ENCODE measurements around the gene PPP1R12C. TPM values are rescaled to one million over a fixed set of nuclear protein-coding genes. Genes with fewer than 3 reads are reported as not detected.

Gene PPP1R12C
- 33.6 and 40.1 TPM in 2 replicates for total RNA-seq

GRCh38 chr19:55116859-55117662 lies at the start of gene PPP1R12C:
Gene PPP1R12C, minus strand, starts transcription at chr19:55117637. Its CDS starts 94 bp downstream, at chr19:55117543.

GRCh38 chr19:55166530-55167268 lies 49.3 kb upstream of the PPP1R12C start, which contains the start of gene DNAAF3:
Gene DNAAF3, minus strand, starts transcription at chr19:55166613. Its CDS starts 200 bp downstream, at chr19:55166413.

GRCh38 chr19:55157064-55157908 lies 39.8 kb upstream of the PPP1R12C start, which contains the start of gene TNNI3:
Gene TNNI3, minus strand, starts transcription at chr19:55157732. Its CDS starts 143 bp downstream, at chr19:55157589.

GRCh38 chr19:55149078-55150003 lies 31.9 kb upstream of the PPP1R12C start, which contains the start of gene TNNT1:
Gene TNNT1, minus strand, starts transcription at chr19:55149206. Its CDS starts 2,049 bp downstream, at chr19:55147157.

GRCh38 chr19:55075371-55075998 lies 42.0 kb downstream of the PPP1R12C start, which contains the start of gene EPS8L1:
Gene EPS8L1, plus strand, starts transcription at chr19:55075869. Its CDS starts 576 bp downstream, at chr19:55076445.

GRCh38 chr19:55062735-55063491 lies 54.5 kb downstream of the PPP1R12C start, which contains the start of gene RDH13:
Gene RDH13, minus strand, starts transcription at chr19:55063148. Its CDS starts 116 bp downstream, at chr19:55063032.

Other genes with a start within 250 kb of the PPP1R12C start
- gene FCAR, start 243.4 kb downstream of the PPP1R12C start, total RNA-seq = not detected in 2 replicates
- gene NCR1, start 211.5 kb downstream of the PPP1R12C start, total RNA-seq = not detected in 2 replicates
- not detected in 2 replicates for gene NLRP7, start 170.1 kb downstream of the PPP1R12C start, total RNA-seq
- 0.27 and 0.28 TPM in 2 replicates for gene NLRP2, start 151.3 kb downstream of the PPP1R12C start, total RNA-seq
- gene GP6, start 79.4 kb downstream of the PPP1R12C start, total RNA-seq = not detected in 2 replicates
- 8.8 and 12.7 TPM in 2 replicates for gene RDH13, start 54.5 kb downstream of the PPP1R12C start, total RNA-seq
- 3.3 and 9.4 TPM in 2 replicates for gene EPS8L1, start 41.8 kb downstream of the PPP1R12C start, total RNA-seq
- 2.2 and 2.4 TPM in 2 replicates for gene TNNT1, start 31.6 kb upstream of the PPP1R12C start, total RNA-seq
- not detected in 2 replicates for gene TNNI3, start 40.1 kb upstream of the PPP1R12C start, total RNA-seq
- 0.27 and 0.47 TPM in 2 replicates for gene DNAAF3, start 49.0 kb upstream of the PPP1R12C start, total RNA-seq
- not detected in 2 replicates for gene SYT5, start 62.7 kb upstream of the PPP1R12C start, total RNA-seq
- gene PTPRH, start 91.9 kb upstream of the PPP1R12C start, total RNA-seq = 0.63 and 1.3 TPM in 2 replicates
- gene TMEM86B, start 111.1 kb upstream of the PPP1R12C start, total RNA-seq = 0.72 and 1.1 TPM in 2 replicates
- 28.2 and 32.9 TPM in 2 replicates for gene PPP6R1, start 141.4 kb upstream of the PPP1R12C start, total RNA-seq
- 23.2 and 27.4 TPM in 2 replicates for gene HSPBP1, start 162.5 kb upstream of the PPP1R12C start, total RNA-seq
- 0.36 and 2.0 TPM in 2 replicates for gene BRSK1, start 166.4 kb upstream of the PPP1R12C start, total RNA-seq
- not detected in 2 replicates for gene TMEM150B, start 207.7 kb upstream of the PPP1R12C start, total RNA-seq
- gene KMT5C, start 222.2 kb upstream of the PPP1R12C start, total RNA-seq = 2.9 and 4.7 TPM in 2 replicates
- not detected in 2 replicates for gene COX6B2, start 237.1 kb upstream of the PPP1R12C start, total RNA-seq
- gene GARIN5B, start 245.6 kb upstream of the PPP1R12C start, total RNA-seq = not detected in 2 replicates

Data from endothelial cell of coronary artery (primary cell).